ENCODE data around the gene SCARF2. TPM values are rescaled to one million over a fixed set of nuclear protein-coding genes. Genes with fewer than 3 reads are reported as not detected.
"Not testable (repeated sequence)": the region's sequence is repeated elsewhere in the genome, so short reads cannot be mapped to it uniquely, and the experiment has no call there.

The SCARF2 gene
- total and polyA plus RNA-seq, 4 experiments from 2014 or later: 0.12 to 2.7 (median 1.9) TPM

DNA sequence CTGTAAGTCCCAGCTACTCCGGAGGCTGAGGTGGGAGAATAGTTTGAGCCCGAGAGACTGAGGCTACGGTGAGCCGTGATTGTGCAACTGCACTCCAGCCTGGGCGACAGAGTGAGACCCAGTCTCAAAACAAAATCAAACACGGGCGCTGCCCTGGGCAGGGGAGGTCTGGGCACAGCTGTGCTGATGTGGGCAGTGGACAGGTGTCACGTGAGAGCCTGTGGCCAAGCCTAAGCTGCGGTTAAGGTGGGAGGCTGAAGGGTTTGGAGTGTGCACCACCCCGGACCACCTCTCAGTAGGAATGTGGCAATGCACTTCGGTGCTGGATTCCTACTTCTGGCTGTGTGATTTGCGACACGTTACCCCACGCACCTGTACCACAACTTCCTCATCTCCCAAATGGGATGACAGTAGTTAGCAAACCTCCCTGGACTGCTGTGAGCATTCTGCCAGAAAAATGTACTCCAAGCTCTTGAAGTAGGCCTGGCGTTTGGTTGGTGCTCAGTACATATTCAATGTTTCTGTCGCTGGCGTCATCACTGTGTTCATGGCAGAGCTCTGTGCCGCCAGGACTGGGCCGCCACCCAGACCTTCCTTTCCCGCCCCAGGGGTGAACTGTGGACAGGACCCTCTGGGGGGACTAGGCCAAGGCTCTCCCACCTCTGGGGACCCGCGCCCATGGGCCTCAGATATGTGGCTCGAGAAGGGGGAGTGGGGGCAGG, 44.5 kb downstream of the SCARF2 start:
- no peaks in the 10 kb centered on the region for H3K27me3 Mint-ChIP-seq
- peaks cover 24% of the 10 kb centered on the region for H3K4me1 ChIP-seq (ENCODE audit: insufficient read depth, low read length)
- H3K27me3 ChIP-seq (ENCODE audit: insufficient read depth, low read length): no peaks in the 10 kb centered on the region
- H3K36me3 ChIP-seq (ENCODE audit: insufficient read depth, low read length): no peaks in the 10 kb centered on the region
- peak in 1 of 5 donors; percentile 3 for DNase-seq
- ChIA-PET CTCF (ENCODE audit: partially characterized antibody) (interaction anchor here (0.7 kb wide), 1 partner anchor 70 kb away, joined by 3 read pairs; no protein-coding TSS in a partner anchor), POLR2A (ENCODE audit: partially characterized antibody) (interaction anchor here (0.8 to 2.1 kb wide), 10 partner anchors 8 to 184 kb away, joined by 3 to 18 read pairs (median 5); partner anchors contain the start of genes DGCR6L and MED15)
- H3K36me3 Mint-ChIP-seq: peaks cover 0 to 3% of the 10 kb centered on the region in 2 donors
- peaks cover 18 to 41% (median 30%) of the 10 kb centered on the region in 4 donors for H3K4me1 Mint-ChIP-seq
- H3K4me3 ChIP-seq (ENCODE audit: low read length in 2 of 2): peak overlapping the region; percentile 66 to 75
- H3K4me3 Mint-ChIP-seq: peak overlapping the region; percentile 86 to 95 (median 89)
- peak overlapping the region in 6 of 7 donors; percentile 76 to 96 (median 94) for H3K27ac Mint-ChIP-seq
- intact Hi-C loops (cut with micrococcal nuclease): loop anchor here (5.0 kb wide), 1 partner anchor 464 kb away; the partner anchor contains the start of genes PI4KA and SNAP29
- peak overlapping the region; percentile 62 for H3K27ac ChIP-seq (ENCODE audit: low read depth, low read length)
- no peaks in the 10 kb centered on the region for H3K9me3 ChIP-seq (ENCODE audit: control insufficient read depth in 1 of 2, low read length in 2 of 2)
- H3K9me3 Mint-ChIP-seq: peaks cover 0 to 7% (median 0%) of the 10 kb centered on the region in 8 donors

DNA sequence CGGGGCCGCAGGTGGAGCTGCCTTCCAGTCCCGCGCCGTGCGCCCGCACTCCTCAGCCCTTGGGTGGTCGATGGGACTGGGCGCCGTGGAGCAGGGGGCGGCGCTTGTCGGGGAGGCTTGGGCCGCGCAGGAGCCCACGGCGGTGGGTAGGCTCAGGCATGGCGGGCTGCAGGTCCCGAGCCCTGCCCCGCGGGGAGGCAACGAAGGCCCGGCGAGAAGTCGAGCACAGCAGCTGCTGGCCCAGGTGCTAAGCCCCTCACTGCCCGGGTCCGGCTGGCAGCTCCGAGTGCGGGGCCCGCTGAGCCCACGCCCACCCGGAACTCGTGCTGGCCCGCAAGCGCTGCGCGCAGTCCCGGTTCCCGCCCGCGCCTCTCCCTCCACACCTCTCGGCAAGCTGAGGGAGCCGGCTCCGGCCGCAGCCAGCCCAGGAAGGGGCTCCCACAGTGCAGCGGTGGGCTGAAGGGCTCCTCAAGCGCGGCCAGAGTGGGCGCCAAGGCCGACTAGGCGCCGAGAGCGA, 45.2 kb downstream of the SCARF2 start:
- Mint-ChIP-seq H3K4me1 (peaks cover 18 to 41% (median 30%) of the 10 kb centered on the region in 4 donors), H3K4me3 (peak overlapping the region in 2 of 8 donors; percentile 49 to 89)
- H3K36me3 Mint-ChIP-seq; H3K9me3 ChIP-seq (ENCODE audit: control insufficient read depth in 1 of 2, low read length in 2 of 2); H3K27me3 Mint-ChIP-seq; H3K27me3 ChIP-seq (ENCODE audit: insufficient read depth, low read length); DNase-seq; H3K4me3 ChIP-seq (ENCODE audit: low read length in 2 of 2); H3K27ac Mint-ChIP-seq; H3K9me3 Mint-ChIP-seq; CTCF ChIA-PET (ENCODE audit: partially characterized antibody); H3K36me3 ChIP-seq (ENCODE audit: insufficient read depth, low read length); H3K27ac ChIP-seq (ENCODE audit: low read depth, low read length): not testable (repeated sequence)
- intact Hi-C loops (cut with micrococcal nuclease): loop anchor here (5.0 kb wide), 1 partner anchor 465 kb away; the partner anchor contains the start of genes PI4KA and SNAP29
- peaks cover 24% of the 10 kb centered on the region for H3K4me1 ChIP-seq (ENCODE audit: insufficient read depth, low read length)
- POLR2A ChIA-PET (ENCODE audit: partially characterized antibody): interaction anchor here (1.9 kb wide), 2 partner anchors 72 to 93 kb away, joined by 6 to 18 read pairs; partner anchors contain the start of gene DGCR6L

- Histone ChIP-seq H3K36me3 (ENCODE audit: insufficient read depth, low read length) (no peaks in the 10 kb centered on the region), H3K27me3 (ENCODE audit: insufficient read depth, low read length) (no peaks in the 10 kb centered on the region), H3K4me3 (ENCODE audit: low read length in 2 of 2) (no peak overlapping the region), H3K27ac (ENCODE audit: low read depth, low read length) (no peak overlapping the region), H3K9me3 (ENCODE audit: control insufficient read depth in 1 of 2, low read length in 2 of 2) (no peaks in the 10 kb centered on the region), H3K4me1 (ENCODE audit: insufficient read depth, low read length) (peaks cover 24% of the 10 kb centered on the region)
- Mint-ChIP-seq H3K9me3 (peaks cover 0 to 7% (median 0%) of the 10 kb centered on the region in 8 donors), H3K4me1 (peaks cover 13 to 30% (median 20%) of the 10 kb centered on the region in 4 donors), H3K36me3 (peaks cover 0 to 3% of the 10 kb centered on the region in 2 donors), H3K4me3 (peak overlapping the region in 1 of 8 donors; percentile 45), H3K27ac (peak overlapping the region in 3 of 7 donors; percentile 5 to 27 (median 9)), H3K27me3 (peaks cover 0 to 4% of the 10 kb centered on the region in 2 donors)
- POLR2A ChIA-PET (ENCODE audit: partially characterized antibody): no interaction called here
- CTCF ChIA-PET (ENCODE audit: partially characterized antibody): no interaction called here
- intact Hi-C loops (cut with micrococcal nuclease): loop anchor here (5.0 kb wide), 1 partner anchor 466 kb away; the partner anchor contains the start of genes PI4KA and SNAP29
- no peak for DNase-seq
These were observed 46.4 kb downstream of the SCARF2 start for GRCh38 chr22:20391222-20391621.

- H3K27ac ChIP-seq (ENCODE audit: low read depth, low read length): no peak overlapping the region
- Mint-ChIP-seq H3K9me3 (peaks cover 0 to 7% (median 0%) of the 10 kb centered on the region in 8 donors), H3K4me3 (peak overlapping the region in 2 of 8 donors; percentile 9 to 27), H3K27ac (peak overlapping the region in 2 of 7 donors; percentile 16 to 33), H3K27me3 (peaks cover 3 to 4% of the 10 kb centered on the region in 2 donors), H3K4me1 (peaks cover 9 to 23% (median 15%) of the 10 kb centered on the region in 4 donors), H3K36me3 (peaks cover 0 to 3% of the 10 kb centered on the region in 2 donors)
- H3K36me3 ChIP-seq (ENCODE audit: insufficient read depth, low read length): no peaks in the 10 kb centered on the region
- peaks cover 18% of the 10 kb centered on the region for H3K4me1 ChIP-seq (ENCODE audit: insufficient read depth, low read length)
- no peaks in the 10 kb centered on the region for H3K27me3 ChIP-seq (ENCODE audit: insufficient read depth, low read length)
- H3K4me3 ChIP-seq (ENCODE audit: low read length in 2 of 2): no peak overlapping the region
- intact Hi-C loops (cut with micrococcal nuclease): loop anchor here (5.0 kb wide), 1 partner anchor 467 kb away; the partner anchor contains the start of genes PI4KA and SNAP29
- no peak for DNase-seq
- ChIA-PET CTCF (ENCODE audit: partially characterized antibody) (no interaction called here), POLR2A (ENCODE audit: partially characterized antibody) (no interaction called here)
- no peaks in the 10 kb centered on the region for H3K9me3 ChIP-seq (ENCODE audit: control insufficient read depth in 1 of 2, low read length in 2 of 2)
These were observed 47.2 kb downstream of the SCARF2 start for GRCh38 chr22:20390394-20390907.

- H3K36me3 ChIP-seq (ENCODE audit: insufficient read depth, low read length): no peaks in the 10 kb centered on the region
- Mint-ChIP-seq H3K36me3 (peaks cover 0 to 3% of the 10 kb centered on the region in 2 donors), H3K4me1 (peaks cover 3 to 11% (median 6%) of the 10 kb centered on the region in 4 donors), H3K27me3 (peaks cover 3 to 5% of the 10 kb centered on the region in 2 donors), H3K27ac (no peak overlapping the region), H3K4me3 (no peak overlapping the region), H3K9me3 (peaks cover 0 to 7% (median 0%) of the 10 kb centered on the region in 8 donors)
- H3K9me3 ChIP-seq (ENCODE audit: control insufficient read depth in 1 of 2, low read length in 2 of 2): no peaks in the 10 kb centered on the region
- CTCF ChIA-PET (ENCODE audit: partially characterized antibody): no interaction called here
- no peak overlapping the region for H3K27ac ChIP-seq (ENCODE audit: low read depth, low read length)
- peaks cover 7% of the 10 kb centered on the region for H3K4me1 ChIP-seq (ENCODE audit: insufficient read depth, low read length)
- POLR2A ChIA-PET (ENCODE audit: partially characterized antibody): interaction anchor here (1.3 kb wide), 1 partner anchor 70 kb away, joined by 6 read pairs; the partner anchor contains the start of gene DGCR6L
- intact Hi-C loops (cut with micrococcal nuclease): no loop called here
- no peak for DNase-seq
- peaks cover 4% of the 10 kb centered on the region for H3K27me3 ChIP-seq (ENCODE audit: insufficient read depth, low read length)
- no peak overlapping the region for H3K4me3 ChIP-seq (ENCODE audit: low read length in 2 of 2)
These were observed 48.3 kb downstream of the SCARF2 start for GRCh38 chr22:20389288-20389687.

- Histone ChIP-seq H3K4me1 (ENCODE audit: insufficient read depth, low read length) (peaks cover 1% of the 10 kb centered on the region), H3K27me3 (ENCODE audit: insufficient read depth, low read length) (peaks cover 4% of the 10 kb centered on the region), H3K27ac (ENCODE audit: low read depth, low read length) (no peak overlapping the region), H3K4me3 (ENCODE audit: low read length in 2 of 2) (no peak overlapping the region), H3K36me3 (ENCODE audit: insufficient read depth, low read length) (no peaks in the 10 kb centered on the region), H3K9me3 (ENCODE audit: control insufficient read depth in 1 of 2, low read length in 2 of 2) (no peaks in the 10 kb centered on the region)
- no peak for DNase-seq
- Mint-ChIP-seq H3K9me3 (peaks cover 0 to 7% (median 0%) of the 10 kb centered on the region in 8 donors), H3K4me3 (no peak overlapping the region), H3K4me1 (peaks cover 0 to 2% (median 0%) of the 10 kb centered on the region in 4 donors), H3K27me3 (peaks cover 3 to 10% of the 10 kb centered on the region in 2 donors), H3K27ac (no peak overlapping the region), H3K36me3 (no peaks in the 10 kb centered on the region)
- CTCF ChIA-PET (ENCODE audit: partially characterized antibody): no interaction called here
- POLR2A ChIA-PET (ENCODE audit: partially characterized antibody): interaction anchor here (1.3 kb wide), 1 partner anchor 69 kb away, joined by 6 read pairs; the partner anchor contains the start of gene DGCR6L
- intact Hi-C loops (cut with micrococcal nuclease): no loop called here
These were observed 49.4 kb downstream of the SCARF2 start for GRCh38 chr22:20388200-20388599.

DNA sequence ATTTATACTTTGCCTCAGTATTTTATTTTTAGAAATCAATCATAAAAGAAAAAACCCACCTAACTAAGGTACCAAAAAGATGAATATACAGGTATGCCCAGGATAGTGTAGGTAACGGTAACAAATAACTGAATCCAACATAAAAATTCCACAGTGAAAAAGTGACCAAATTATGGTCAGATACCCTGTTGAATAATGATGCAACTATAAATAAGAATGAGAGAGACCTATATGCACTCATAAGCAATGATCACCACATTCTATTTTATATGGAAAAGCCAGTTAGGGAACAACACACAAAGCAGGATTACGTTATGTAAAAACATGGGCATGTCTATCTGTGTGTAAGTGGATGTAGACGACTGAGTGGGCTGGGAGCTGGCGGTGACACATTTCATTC, 50.7 kb downstream of the SCARF2 start:
- Mint-ChIP-seq H3K27me3 (peaks cover 3 to 12% of the 10 kb centered on the region in 2 donors), H3K4me1 (no peaks in the 10 kb centered on the region), H3K27ac (no peak overlapping the region), H3K9me3 (peaks cover 0 to 7% (median 0%) of the 10 kb centered on the region in 8 donors), H3K4me3 (no peak overlapping the region), H3K36me3 (no peaks in the 10 kb centered on the region)
- no peaks in the 10 kb centered on the region for H3K9me3 ChIP-seq (ENCODE audit: control insufficient read depth in 1 of 2, low read length in 2 of 2)
- H3K36me3 ChIP-seq (ENCODE audit: insufficient read depth, low read length): no peaks in the 10 kb centered on the region
- CTCF ChIA-PET (ENCODE audit: partially characterized antibody): no interaction called here
- H3K27ac ChIP-seq (ENCODE audit: low read depth, low read length): no peak overlapping the region
- no peak overlapping the region for H3K4me3 ChIP-seq (ENCODE audit: low read length in 2 of 2)
- no peaks in the 10 kb centered on the region for H3K4me1 ChIP-seq (ENCODE audit: insufficient read depth, low read length)
- DNase-seq: no peak
- peaks cover 4% of the 10 kb centered on the region for H3K27me3 ChIP-seq (ENCODE audit: insufficient read depth, low read length)
- POLR2A ChIA-PET (ENCODE audit: partially characterized antibody): no interaction called here
- intact Hi-C loops (cut with micrococcal nuclease): no loop called here

Data from CD4-positive, alpha-beta memory T cell (primary cell).